K562 (cell line): ENCODE results near the gene ACADSB. TPM values are rescaled to one million over a fixed set of nuclear protein-coding genes. Genes with fewer than 3 reads are reported as not detected.

Experiments
- ATAC-seq: fragments of 200-7000 bp; cut with Tn5 transposase; 3 replicates; pipeline ENCODE4 v1.9.1; 2020; ENCODE audit warnings: moderate library complexity
- BruUV-seq: library from RNA; stranded (reverse); fragments of 400-500 nt; replicated peaks from 2 replicates; lab custom pipeline; 2021; lab: Mats Ljungman, UMichigan
- CTCF ChIA-PET: fragments of 300-600 bp; formaldehyde crosslinking; extraction: SDS; loops from one replicate; lab custom pipeline; 2021; ENCODE audit warnings: low intra/inter-chr PET ratio; lab: Yijun Ruan, JAX
- POLR2A ChIA-PET: fragments of 300-600, 350-650 bp; sonication (Branson Sonifier 250); formaldehyde crosslinking; extraction: SDS; loops from one replicate; lab custom pipeline; 2021; ENCODE audit warnings: antibody characterized with exemption, inconsistent platforms; lab: Yijun Ruan, JAX
- DNase-seq, 4 experiments: peaks; one replicate each; pipeline versions ENCODE4 v3.0.0 to v3.0.0-alpha.2; 2011 to 2018; ENCODE audit warnings: low spot score in 3 of 4, mixed read lengths in 3 of 4; ENCODE audit errors: extremely low read depth in 1 of 4
- FAIRE-seq: peaks from 2 replicates; lab custom pipeline; 2011; peaks lifted over from hg19 to GRCh38; lab: Jason Lieb, UNC
- H2AFZ ChIP-seq: 2 replicates; pipeline ENCODE4 v1.6.0; 2011; ENCODE audit warnings: low read depth, low read length, control low read depth, inconsistent platforms
- H3K27ac ChIP-seq: fragments of 200-600 bp; 3 replicates; pipeline ENCODE4 v1.8.0; 2011; ENCODE audit warnings: low read depth, mild to moderate bottlenecking, control low read depth, inconsistent platforms, low read length, moderate library complexity, mixed read lengths; ENCODE audit errors: extremely low read depth
- H3K27me3 ChIP-seq, 2 experiments: fragments of 300-600 bp in 1 of 2; 2 replicates in 1 of 2; 3 replicates in 1 of 2; pipeline versions ENCODE4 v1.6.0 to v1.8.0; 2011; ENCODE audit warnings: inconsistent platforms in 2 of 2, low read length in 2 of 2, mild to moderate bottlenecking in 1 of 2, mixed read lengths in 1 of 2, moderate library complexity in 1 of 2; ENCODE audit not compliant: control insufficient read depth in 2 of 2, insufficient read depth in 2 of 2
- H3K36me3 ChIP-seq: fragments of 300-600 bp; 3 replicates; pipeline ENCODE4 v1.8.0; 2011; ENCODE audit warnings: mild to moderate bottlenecking, low read length, inconsistent platforms; ENCODE audit not compliant: control insufficient read depth, insufficient read depth
- H3K4me1 ChIP-seq, 2 experiments: fragments of 200-600 bp in 1 of 2; replicated peaks in 1 of 2; 2 replicates in 1 of 2; 3 replicates in 1 of 2; pipeline versions ENCODE4 v1.5.1 to v1.8.0; 2011; ENCODE audit warnings: inconsistent platforms in 2 of 2, low read length in 2 of 2, mild to moderate bottlenecking in 1 of 2, mixed read lengths in 1 of 2, moderate library complexity in 1 of 2; ENCODE audit not compliant: control insufficient read depth in 2 of 2, insufficient read depth in 2 of 2
- H3K4me2 ChIP-seq: 2 replicates; pipeline ENCODE4 v1.6.1; 2011; ENCODE audit warnings: low read length, control low read depth, inconsistent platforms, mixed read lengths; ENCODE audit not compliant: insufficient read depth
- H3K4me3 ChIP-seq: fragments of 200-600 bp; sonication (generic), shearing (Covaris generic); 2 replicates; pipeline ENCODE4 v1.5.1; 2016; ENCODE audit warnings: control low read depth, inconsistent platforms
- H3K79me2 ChIP-seq: fragments of 200-600 bp; 3 replicates; pipeline ENCODE4 v1.8.0; 2011; ENCODE audit warnings: low read length, inconsistent platforms; ENCODE audit not compliant: control insufficient read depth, insufficient read depth
- H3K9ac ChIP-seq, 2 experiments: 2 replicates each; pipeline versions ENCODE4 v1.6.0 to v1.6.1; 2011; ENCODE audit warnings: low read depth in 2 of 2, low read length in 2 of 2, control low read depth in 1 of 2, inconsistent platforms in 1 of 2, mild to moderate bottlenecking in 1 of 2, mixed read lengths in 1 of 2; ENCODE audit not compliant: insufficient read depth in 1 of 2
- H3K9me1 ChIP-seq: one replicate; pipeline ENCODE4 v1.6.0; 2011; ENCODE audit warnings: inconsistent platforms, mild to moderate bottlenecking, low read length, moderate library complexity; ENCODE audit not compliant: control insufficient read depth, insufficient read depth
- H3K9me3 ChIP-seq: replicated peaks from 2 replicates; pipeline ENCODE4 v1.5.1; 2011; ENCODE audit warnings: low read depth, low read length, inconsistent platforms; ENCODE audit not compliant: control insufficient read depth, insufficient read depth
- H4K20me1 ChIP-seq: replicated peaks from 2 replicates; pipeline ENCODE4 v1.6.1; 2011; ENCODE audit warnings: low read length, inconsistent platforms, mixed read lengths; ENCODE audit not compliant: control insufficient read depth, insufficient read depth
- BHLHE40 ChIP-seq: IDR thresholded peaks from 2 replicates; pipeline ENCODE4 v1.6.1; 2011; ENCODE audit warnings: low read length, improper control_type of control experiment
- CC2D1A ChIP-seq: fragments of 450-650 bp; IDR thresholded peaks from 2 replicates; pipeline ENCODE4 v1.6.1; 2017; ENCODE audit warnings: mild to moderate bottlenecking
- FOS ChIP-seq: IDR thresholded peaks from 3 replicates; pipeline ENCODE4 v1.6.1; 2011; ENCODE audit not compliant: insufficient read length; ENCODE audit errors: extremely low read depth
- HNRNPL ChIP-seq: fragments of 200-400 bp; formaldehyde crosslinking; IDR thresholded peaks from 2 replicates; pipeline ENCODE4 v1.6.1; 2017; ENCODE audit warnings: low read depth, mild to moderate bottlenecking, low read length
- RAD21 ChIP-seq, 2 experiments: fragments of 250-450 bp in 1 of 2; fragments of 450-650 bp in 1 of 2; sonication (Bioruptor Pico) in 1 of 2; formaldehyde crosslinking in 1 of 2; IDR thresholded peaks in 1 of 2; conservative IDR thresholded peaks in 1 of 2; 2 replicates each; pipeline versions ENCODE4 v1.4.0 to v1.8.0; 2020 to 2022; ENCODE audit warnings: mild to moderate bottlenecking in 2 of 2, moderate library complexity in 1 of 2
- SMC3 ChIP-seq: conservative IDR thresholded peaks from 2 replicates; pipeline ENCODE4 v1.6.1; 2011; ENCODE audit warnings: low read depth, low read length, improper control_type of control experiment; ENCODE audit not compliant: insufficient read depth
- STAG1 ChIP-seq: sonication (generic); formaldehyde crosslinking; IDR thresholded peaks from 2 replicates; pipeline ENCODE4 v1.5.0; 2020; ENCODE audit warnings: missing genetic modification reagents, borderline replicate concordance
- THRAP3 ChIP-seq: fragments of 450-650 bp; IDR thresholded peaks from 2 replicates; pipeline ENCODE4 v1.6.1; 2016; ENCODE audit warnings: mild to moderate bottlenecking, inconsistent platforms, borderline replicate concordance
- WGBS: fragments of 100-300 bp; shearing (Covaris generic); methylation state at CpG from one replicate; pipeline ENCODE4 v1.1.6; 2016; ENCODE audit warnings: low coverage, mixed read lengths; ENCODE audit not compliant: insufficient coverage; ENCODE audit errors: missing lambda C conversion rate; 5-methylcytosine and 5-hydroxymethylcytosine counted together
- in situ Hi-C: fragments of 300-500 bp; cut with MboI; formaldehyde crosslinking; loops from 4 replicates; pipeline ENCODE4 v1.15.0; 2018; ENCODE audit warnings: inconsistent platforms, mixed read lengths
- intact Hi-C: fragments of 100-400 bp; cut with micrococcal nuclease; formaldehyde crosslinking; loops from 2 replicates; pipeline ENCODE4 v1.14.2; 2022
- polyA plus RNA-seq, 8 experiments: library from polyadenylated mRNA; depleted of rRNA in 4 of 8; stranded (reverse) in 5 of 8; unstranded in 3 of 8; fragments of >200 nt; fragmentation: Nextera tagmentation in 2 of 8; fragmentation: Illumina TruSeq in 1 of 8; extraction: Ambion mirVana in 2 of 8; extraction: Trizol in 1 of 8; gene quantifications; 2 replicates each; pipeline versions ENCODE4 v1.2.1 to v1.2.3, GENCODE V29; 2011 to 2014; ENCODE audit warnings: inconsistent platforms in 1 of 8, missing spikeins in 1 of 8
- total RNA-seq, 7 experiments: library from RNA; depleted of rRNA in 6 of 7; stranded (reverse); fragments of >200 nt in 6 of 7; fragmentation: Illumina TruSeq in 2 of 7; extraction: Trizol in 2 of 7; gene quantifications; 2 replicates each; pipeline versions ENCODE4 v1.2.1 to v1.2.3, GENCODE V29; 2011 to 2021; ENCODE audit warnings: low replicate concordance in 1 of 7
- TF ChIP-seq, protein P1 (sequence below): fragments of 450-650 bp; formaldehyde crosslinking; IDR thresholded peaks from 2 replicates; pipeline ENCODE4 v1.4.0; 2020; ENCODE audit warnings: mild to moderate bottlenecking, moderate library complexity
- TF ChIP-seq, protein P2 (sequence below), 2 experiments: fragments of 450-650 bp; formaldehyde crosslinking in 1 of 2; IDR thresholded peaks; 2 replicates each; pipeline versions ENCODE4 v1.4.0 to v1.6.1; 2014 to 2020; ENCODE audit warnings: mild to moderate bottlenecking in 2 of 2, borderline replicate concordance in 1 of 2, low read depth in 1 of 2

The ACADSB gene
- total and polyA plus RNA-seq, 9 of the 15 experiments (the other 6 are each of a cell fraction or from before 2014, with no cell fraction given): 2.9 to 9.1 (median 5.8) TPM

GRCh38 chr10:123043409-123043925 lies 34.7 kb downstream of the ACADSB start:
- no peaks in the 10 kb centered on the region for H3K9me3 ChIP-seq
- ChIA-PET POLR2A (interaction anchor here (1.0 to 1.4 kb wide), 2 partner anchors 10 to 19 kb away, joined by 3 to 4 read pairs; no protein-coding TSS in a partner anchor), CTCF (interaction anchor here (0.7 to 2.9 kb wide), 5 partner anchors 244 to 539 kb away, joined by 3 to 28 read pairs (median 3); no protein-coding TSS in a partner anchor)
- FAIRE-seq (peak; percentile 87), ATAC-seq (peak; percentile 98), DNase-seq (peak; percentile 62 to 72 (median 69))
- no peaks in the 10 kb centered on the region for H3K79me2 ChIP-seq
- no peak overlapping the region for H3K4me2 ChIP-seq
- intact Hi-C loops: loop anchor here (1.0 to 10.0 kb wide), 4 partner anchors 64 to 516 kb away; no protein-coding TSS in a partner anchor
- H2AFZ ChIP-seq: no peak overlapping the region
- H3K27ac ChIP-seq: no peak overlapping the region
- in situ Hi-C loops: loop anchor here (5.0 to 25.0 kb wide), 3 partner anchors 341 to 919 kb away; no protein-coding TSS in a partner anchor
- H3K9ac ChIP-seq: no peak overlapping the region
- BruUV-seq: no TSS peak
- H4K20me1 ChIP-seq: no peaks in the 10 kb centered on the region
- no peaks in the 10 kb centered on the region for H3K9me1 ChIP-seq
- H3K4me3 ChIP-seq: no peak overlapping the region
- WGBS: 2% methylated on average over 5 of the region's 5 CpGs
- H3K27me3 ChIP-seq: no peaks in the 10 kb centered on the region
- H3K4me1 ChIP-seq: no peaks in the 10 kb centered on the region
- no peaks in the 10 kb centered on the region for H3K36me3 ChIP-seq
- no peak for TF ChIP-seq HNRNPL
- peak; percentile 83 to 86 for TF ChIP-seq RAD21 (CRISPR knock-in tag; conservative IDR thresholded peaks at IDR 0.05 in 1 of 2, IDR thresholded peaks at IDR 0.05 in 1 of 2)
- TF ChIP-seq CC2D1A: peak; percentile 30; the same call in 1 of the 2 replicates
- TF ChIP-seq, protein P1, sequence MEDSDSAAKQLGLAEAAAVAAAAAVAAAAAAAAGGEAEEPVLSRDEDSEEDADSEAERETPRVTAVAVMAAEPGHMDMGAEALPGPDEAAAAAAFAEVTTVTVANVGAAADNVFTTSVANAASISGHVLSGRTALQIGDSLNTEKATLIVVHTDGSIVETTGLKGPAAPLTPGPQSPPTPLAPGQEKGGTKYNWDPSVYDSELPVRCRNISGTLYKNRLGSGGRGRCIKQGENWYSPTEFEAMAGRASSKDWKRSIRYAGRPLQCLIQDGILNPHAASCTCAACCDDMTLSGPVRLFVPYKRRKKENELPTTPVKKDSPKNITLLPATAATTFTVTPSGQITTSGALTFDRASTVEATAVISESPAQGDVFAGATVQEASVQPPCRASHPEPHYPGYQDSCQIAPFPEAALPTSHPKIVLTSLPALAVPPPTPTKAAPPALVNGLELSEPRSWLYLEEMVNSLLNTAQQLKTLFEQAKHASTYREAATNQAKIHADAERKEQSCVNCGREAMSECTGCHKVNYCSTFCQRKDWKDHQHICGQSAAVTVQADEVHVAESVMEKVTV (CRISPR knock-in tag): peak; percentile 48; the same call in 1 of the 2 replicates
- no peak for TF ChIP-seq FOS
- no peak for TF ChIP-seq THRAP3
- TF ChIP-seq BHLHE40: peak; percentile 93
- TF ChIP-seq, protein P2, sequence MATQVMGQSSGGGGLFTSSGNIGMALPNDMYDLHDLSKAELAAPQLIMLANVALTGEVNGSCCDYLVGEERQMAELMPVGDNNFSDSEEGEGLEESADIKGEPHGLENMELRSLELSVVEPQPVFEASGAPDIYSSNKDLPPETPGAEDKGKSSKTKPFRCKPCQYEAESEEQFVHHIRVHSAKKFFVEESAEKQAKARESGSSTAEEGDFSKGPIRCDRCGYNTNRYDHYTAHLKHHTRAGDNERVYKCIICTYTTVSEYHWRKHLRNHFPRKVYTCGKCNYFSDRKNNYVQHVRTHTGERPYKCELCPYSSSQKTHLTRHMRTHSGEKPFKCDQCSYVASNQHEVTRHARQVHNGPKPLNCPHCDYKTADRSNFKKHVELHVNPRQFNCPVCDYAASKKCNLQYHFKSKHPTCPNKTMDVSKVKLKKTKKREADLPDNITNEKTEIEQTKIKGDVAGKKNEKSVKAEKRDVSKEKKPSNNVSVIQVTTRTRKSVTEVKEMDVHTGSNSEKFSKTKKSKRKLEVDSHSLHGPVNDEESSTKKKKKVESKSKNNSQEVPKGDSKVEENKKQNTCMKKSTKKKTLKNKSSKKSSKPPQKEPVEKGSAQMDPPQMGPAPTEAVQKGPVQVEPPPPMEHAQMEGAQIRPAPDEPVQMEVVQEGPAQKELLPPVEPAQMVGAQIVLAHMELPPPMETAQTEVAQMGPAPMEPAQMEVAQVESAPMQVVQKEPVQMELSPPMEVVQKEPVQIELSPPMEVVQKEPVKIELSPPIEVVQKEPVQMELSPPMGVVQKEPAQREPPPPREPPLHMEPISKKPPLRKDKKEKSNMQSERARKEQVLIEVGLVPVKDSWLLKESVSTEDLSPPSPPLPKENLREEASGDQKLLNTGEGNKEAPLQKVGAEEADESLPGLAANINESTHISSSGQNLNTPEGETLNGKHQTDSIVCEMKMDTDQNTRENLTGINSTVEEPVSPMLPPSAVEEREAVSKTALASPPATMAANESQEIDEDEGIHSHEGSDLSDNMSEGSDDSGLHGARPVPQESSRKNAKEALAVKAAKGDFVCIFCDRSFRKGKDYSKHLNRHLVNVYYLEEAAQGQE (IDR thresholded peaks at IDR 0.05; ENCODE audit: borderline replicate concordance): peak; percentile 78
- TF ChIP-seq, protein P2 (CRISPR knock-in tag; IDR thresholded peaks at IDR 0.05; ENCODE audit: low read depth): no peak
- TF ChIP-seq SMC3: peak; percentile 70
- TF ChIP-seq STAG1 (CRISPR knock-in tag): peak; percentile 78; the same call in 1 of the 2 replicates
